ENCODE data around the gene SLC35F3.

SLC35F3 gene

GRCh38 chr1:233879841-233880240 is 24.6 kb upstream of the SLC35F3 start:
- TF ChIP-seq REST (IDR thresholded peaks at IDR 0.05; ENCODE audit: insufficient read depth in 1 of 2, low read depth in 2 of 2, low read length in 2 of 2) (no peak), FOXP2 (optimal IDR thresholded peaks at IDR 0.05; ENCODE audit: borderline replicate concordance, extremely low read depth, extremely low read length, insufficient read depth) (no peak), SIN3A (IDR thresholded peaks at IDR 0.05; ENCODE audit: borderline replicate concordance, insufficient read depth, low read length) (no peak), POLR2AphosphoS5 (IDR thresholded peaks at IDR 0.05; ENCODE audit: low read depth, low read length) (no peak), TAF1 (IDR thresholded peaks at IDR 0.05; ENCODE audit: borderline replicate concordance, insufficient read depth, low read length) (no peak)

DNA sequence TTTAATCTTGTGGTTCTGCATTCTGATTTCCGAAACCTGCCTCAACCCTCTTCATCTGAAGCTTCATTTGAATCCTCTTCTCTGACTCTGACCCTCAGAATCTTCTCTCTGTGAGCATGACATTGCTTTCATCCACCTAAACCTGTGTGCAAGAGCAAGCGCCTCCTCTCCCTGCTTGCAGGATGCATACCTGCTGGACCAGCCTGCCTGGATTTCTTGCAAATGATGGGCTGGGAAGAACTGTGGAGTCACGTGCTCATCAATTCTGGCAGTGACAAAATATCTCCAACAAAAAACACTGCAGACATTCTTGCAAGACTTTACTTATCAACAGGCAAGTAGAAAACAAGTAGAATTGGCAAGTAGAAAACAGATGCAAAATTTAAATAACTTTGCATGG is 20.8 kb upstream of the SLC35F3 start:
- TF ChIP-seq FOXP2 (optimal IDR thresholded peaks at IDR 0.05; ENCODE audit: borderline replicate concordance, extremely low read depth, extremely low read length, insufficient read depth) = no peak
- no peak for TF ChIP-seq REST (IDR thresholded peaks at IDR 0.05; ENCODE audit: insufficient read depth in 1 of 2, low read depth in 2 of 2, low read length in 2 of 2)
- no peak for TF ChIP-seq POLR2AphosphoS5 (IDR thresholded peaks at IDR 0.05; ENCODE audit: low read depth, low read length)
- no peak for TF ChIP-seq SIN3A (IDR thresholded peaks at IDR 0.05; ENCODE audit: borderline replicate concordance, insufficient read depth, low read length)

GRCh38 chr1:233884461-233885151 is 19.9 kb upstream of the SLC35F3 start:
- TF ChIP-seq REST (IDR thresholded peaks at IDR 0.05; ENCODE audit: insufficient read depth in 1 of 2, low read depth in 2 of 2, low read length in 2 of 2) (no peak), FOXP2 (optimal IDR thresholded peaks at IDR 0.05; ENCODE audit: borderline replicate concordance, extremely low read depth, extremely low read length, insufficient read depth) (no peak), POLR2AphosphoS5 (IDR thresholded peaks at IDR 0.05; ENCODE audit: low read depth, low read length) (no peak), SIN3A (IDR thresholded peaks at IDR 0.05; ENCODE audit: borderline replicate concordance, insufficient read depth, low read length) (no peak), TAF1 (IDR thresholded peaks at IDR 0.05; ENCODE audit: borderline replicate concordance, insufficient read depth, low read length) (no peak)

GRCh38 chr1:233885196-233885920 is 19.1 kb upstream of the SLC35F3 start:
- TF ChIP-seq REST (IDR thresholded peaks at IDR 0.05; ENCODE audit: insufficient read depth in 1 of 2, low read depth in 2 of 2, low read length in 2 of 2) (no peak), POLR2AphosphoS5 (IDR thresholded peaks at IDR 0.05; ENCODE audit: low read depth, low read length) (no peak), SIN3A (IDR thresholded peaks at IDR 0.05; ENCODE audit: borderline replicate concordance, insufficient read depth, low read length) (no peak)

All from PFSK-1 (cell line).